HEK293 (cell line): ENCODE results near the gene SPIN2B.

Experiments used
- CTCF ChIA-PET: fragments of 350-600 bp; formaldehyde crosslinking; extraction: SDS; loops from one replicate; lab custom pipeline; 2021; ENCODE audit warnings: antibody characterized with exemption; lab: Yijun Ruan, JAX
- POLR2A ChIA-PET: fragments of 300-600 bp; formaldehyde crosslinking; extraction: SDS; loops from one replicate; lab custom pipeline; 2020; ENCODE audit warnings: antibody characterized with exemption, inconsistent platforms; lab: Yijun Ruan, JAX
- H3K27ac ChIP-seq: fragments of 200-500 bp; sonication (Bioruptor generic); 2 replicates; pipeline ENCODE4 v1.5.1; 2014; ENCODE audit warnings: low read depth, low read length, control low read depth, inconsistent platforms; ENCODE audit errors: extremely low read depth
- H3K36me3 ChIP-seq, 2 experiments: fragments of 200-500 bp in 1 of 2; sonication (Bioruptor generic) in 1 of 2; 1 replicate in 1 of 2; 2 replicates in 1 of 2; pipeline ENCODE4 v1.5.1; 2014 to 2017; ENCODE audit warnings: inconsistent platforms in 2 of 2, low read length in 2 of 2; ENCODE audit not compliant: control insufficient read depth in 2 of 2, insufficient read depth in 1 of 2
- H3K4me1 ChIP-seq: fragments of 200-500 bp; sonication (Bioruptor generic); 2 replicates; pipeline ENCODE4 v1.5.1; 2014; ENCODE audit warnings: mild to moderate bottlenecking, low read length, inconsistent platforms; ENCODE audit not compliant: control insufficient read depth, insufficient read depth
- H3K4me3 ChIP-seq: 2 replicates; pipeline ENCODE4 v1.5.1; 2011; ENCODE audit warnings: low read depth, mild to moderate bottlenecking, control low read depth, low read length, moderate library complexity
- H3K9me3 ChIP-seq: fragments of 200-500 bp; sonication (Bioruptor generic); 2 replicates; pipeline ENCODE4 v1.5.1; 2014; ENCODE audit warnings: low read depth, low read length, inconsistent platforms; ENCODE audit not compliant: control insufficient read depth, insufficient read depth
- KLF9 ChIP-seq: fragments of 450-650 bp; formaldehyde crosslinking; IDR thresholded peaks from 2 replicates; pipeline ENCODE4 v1.5.1; 2016; ENCODE audit warnings: missing biosample characterization, missing genetic modification characterization, low read depth
- PRDM10 ChIP-seq: fragments of 450-650 bp; formaldehyde crosslinking; IDR thresholded peaks from 2 replicates; pipeline ENCODE4 v1.5.1; 2016; ENCODE audit warnings: missing biosample characterization, missing genetic modification characterization
- ZBTB1 ChIP-seq: fragments of 450-650 bp; formaldehyde crosslinking; IDR thresholded peaks from 2 replicates; pipeline ENCODE4 v1.5.1; 2016; ENCODE audit warnings: missing biosample characterization, missing genetic modification characterization
- ZBTB17 ChIP-seq: fragments of 450-650 bp; formaldehyde crosslinking; IDR thresholded peaks from 2 replicates; pipeline ENCODE4 v1.5.1; 2016; ENCODE audit warnings: missing biosample characterization, missing genetic modification characterization
- ZBTB8A ChIP-seq: fragments of 450-650 bp; formaldehyde crosslinking; IDR thresholded peaks from 2 replicates; pipeline ENCODE4 v1.5.1; 2016; ENCODE audit warnings: missing biosample characterization, missing genetic modification characterization
- ZFP69B ChIP-seq: fragments of 450-650 bp; formaldehyde crosslinking; IDR thresholded peaks from 2 replicates; pipeline ENCODE4 v1.5.1; 2016; ENCODE audit warnings: missing biosample characterization, missing genetic modification characterization
- ZIC2 ChIP-seq: fragments of 450-650 bp; formaldehyde crosslinking; IDR thresholded peaks from 2 replicates; pipeline ENCODE4 v1.5.1; 2016; ENCODE audit warnings: missing biosample characterization, missing genetic modification characterization
- ZNF10 ChIP-seq: fragments of 450-650 bp; formaldehyde crosslinking; IDR thresholded peaks from 2 replicates; pipeline ENCODE4 v1.5.1; 2017; ENCODE audit warnings: missing biosample characterization, missing genetic modification characterization
- ZNF121 ChIP-seq: fragments of 450-650 bp; formaldehyde crosslinking; IDR thresholded peaks from 2 replicates; pipeline ENCODE4 v1.5.1; 2016; ENCODE audit warnings: missing biosample characterization, missing genetic modification characterization
- ZNF133 ChIP-seq: fragments of 450-650 bp; formaldehyde crosslinking; IDR thresholded peaks from 2 replicates; pipeline ENCODE4 v1.5.1; 2016; ENCODE audit warnings: missing biosample characterization, missing genetic modification characterization
- ZNF266 ChIP-seq: fragments of 450-650 bp; formaldehyde crosslinking; IDR thresholded peaks from 2 replicates; pipeline ENCODE4 v1.5.1; 2016; ENCODE audit warnings: missing biosample characterization, missing genetic modification characterization, low read depth
- ZNF362 ChIP-seq: fragments of 450-650 bp; formaldehyde crosslinking; IDR thresholded peaks from 2 replicates; pipeline ENCODE4 v1.5.1; 2016; ENCODE audit warnings: missing biosample characterization, missing genetic modification characterization
- ZNF366 ChIP-seq: fragments of 450-650 bp; formaldehyde crosslinking; conservative IDR thresholded peaks from 2 replicates; pipeline ENCODE4 v1.5.1; 2016; ENCODE audit warnings: missing biosample characterization, missing genetic modification characterization
- ZNF426 ChIP-seq: fragments of 450-650 bp; formaldehyde crosslinking; IDR thresholded peaks from 2 replicates; pipeline ENCODE4 v1.5.1; 2017; ENCODE audit warnings: missing biosample characterization, missing genetic modification characterization, mild to moderate bottlenecking, inconsistent platforms, moderate library complexity
- ZNF654 ChIP-seq: fragments of 450-650 bp; formaldehyde crosslinking; IDR thresholded peaks from 2 replicates; pipeline ENCODE4 v1.5.1; 2016; ENCODE audit warnings: low read depth, missing biosample characterization, missing genetic modification characterization
- ZNF658 ChIP-seq: fragments of 450-650 bp; formaldehyde crosslinking; IDR thresholded peaks from 2 replicates; pipeline ENCODE4; 2016; ENCODE audit warnings: missing biosample characterization, missing genetic modification characterization
- ZNF768 ChIP-seq: fragments of 450-650 bp; formaldehyde crosslinking; IDR thresholded peaks from 2 replicates; pipeline ENCODE4 v1.5.1; 2018; ENCODE audit warnings: missing biosample characterization, mild to moderate bottlenecking, missing genetic modification characterization
- ZNF792 ChIP-seq: fragments of 450-650 bp; formaldehyde crosslinking; IDR thresholded peaks from 2 replicates; pipeline ENCODE4 v1.5.1; 2016; ENCODE audit warnings: missing biosample characterization, missing genetic modification characterization
- ZNF837 ChIP-seq: fragments of 450-650 bp; formaldehyde crosslinking; IDR thresholded peaks from 2 replicates; pipeline ENCODE4 v1.5.1; 2016; ENCODE audit warnings: missing biosample characterization, missing genetic modification characterization
- ZSCAN16 ChIP-seq: fragments of 450-650 bp; formaldehyde crosslinking; IDR thresholded peaks from 2 replicates; pipeline ENCODE4 v1.5.1; 2016; ENCODE audit warnings: missing biosample characterization, missing genetic modification characterization
- ZSCAN4 ChIP-seq: fragments of 450-650 bp; formaldehyde crosslinking; IDR thresholded peaks from 2 replicates; pipeline ENCODE4 v1.5.1; 2017; ENCODE audit warnings: missing biosample characterization, missing genetic modification characterization
- TF ChIP-seq, protein P1 (sequence below): fragments of 450-650 bp; formaldehyde crosslinking; IDR thresholded peaks from 2 replicates; pipeline ENCODE4 v1.5.1; 2016; ENCODE audit warnings: missing biosample characterization, missing genetic modification characterization
- TF ChIP-seq, protein P2 (sequence below): fragments of 450-650 bp; formaldehyde crosslinking; IDR thresholded peaks from 2 replicates; pipeline ENCODE4 v1.5.1; 2016; ENCODE audit warnings: missing biosample characterization, missing genetic modification characterization

The SPIN2B gene

DNA sequence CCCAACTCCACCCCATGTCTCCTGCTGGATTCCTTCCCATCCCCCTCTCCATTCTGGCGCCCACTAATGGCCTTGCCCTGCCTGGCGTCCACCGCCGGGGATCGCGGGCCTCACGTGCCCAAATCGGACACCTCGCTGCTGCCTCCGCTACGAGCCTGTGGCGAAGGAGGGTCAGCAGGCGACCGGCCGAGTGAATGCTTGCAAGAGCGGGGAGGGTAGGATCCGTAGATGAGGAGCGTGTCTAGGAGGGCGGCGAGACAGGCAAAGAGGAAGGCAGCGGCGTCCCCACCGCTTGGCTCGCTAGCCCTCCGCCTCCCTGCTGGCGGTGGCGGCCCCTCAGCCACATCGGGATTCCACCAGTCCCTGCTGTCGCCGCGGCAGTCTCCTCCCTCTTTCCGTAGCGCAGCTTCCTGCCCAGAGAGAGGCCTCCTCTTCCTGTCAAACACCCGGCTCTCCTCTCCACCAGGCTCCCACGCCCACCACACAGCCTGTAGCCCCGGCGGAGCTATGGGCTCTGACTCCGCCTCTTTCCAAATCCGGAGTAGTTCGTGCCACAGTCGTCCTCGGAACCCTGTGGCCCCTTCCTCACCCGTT lies at the start of gene SPIN2B (continued):
- TF ChIP-seq, protein P1, sequence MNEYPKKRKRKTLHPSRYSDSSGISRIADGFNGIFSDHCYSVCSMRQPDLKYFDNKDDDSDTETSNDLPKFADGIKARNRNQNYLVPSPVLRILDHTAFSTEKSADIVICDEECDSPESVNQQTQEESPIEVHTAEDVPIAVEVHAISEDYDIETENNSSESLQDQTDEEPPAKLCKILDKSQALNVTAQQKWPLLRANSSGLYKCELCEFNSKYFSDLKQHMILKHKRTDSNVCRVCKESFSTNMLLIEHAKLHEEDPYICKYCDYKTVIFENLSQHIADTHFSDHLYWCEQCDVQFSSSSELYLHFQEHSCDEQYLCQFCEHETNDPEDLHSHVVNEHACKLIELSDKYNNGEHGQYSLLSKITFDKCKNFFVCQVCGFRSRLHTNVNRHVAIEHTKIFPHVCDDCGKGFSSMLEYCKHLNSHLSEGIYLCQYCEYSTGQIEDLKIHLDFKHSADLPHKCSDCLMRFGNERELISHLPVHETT (tag by site-specific recombination), result no peak
- TF ChIP-seq KLF9 (tag by site-specific recombination) (peak; percentile 47; the same call in 1 of the 2 replicates), ZBTB8A (tag by site-specific recombination) (peak; percentile 96), ZNF366 (tag by site-specific recombination) (peak; percentile 78; the same call in 1 of the 2 replicates), ZIC2 (tag by site-specific recombination) (0 out of 2 replicates have a peak, but pooled peaks have one; percentile 11)

- TF ChIP-seq ZNF654 (tag by site-specific recombination), result peak; percentile 57
- TF ChIP-seq ZSCAN4 (tag by site-specific recombination), result no peak
- no peak for TF ChIP-seq ZNF426 (tag by site-specific recombination)
- TF ChIP-seq, protein P2, sequence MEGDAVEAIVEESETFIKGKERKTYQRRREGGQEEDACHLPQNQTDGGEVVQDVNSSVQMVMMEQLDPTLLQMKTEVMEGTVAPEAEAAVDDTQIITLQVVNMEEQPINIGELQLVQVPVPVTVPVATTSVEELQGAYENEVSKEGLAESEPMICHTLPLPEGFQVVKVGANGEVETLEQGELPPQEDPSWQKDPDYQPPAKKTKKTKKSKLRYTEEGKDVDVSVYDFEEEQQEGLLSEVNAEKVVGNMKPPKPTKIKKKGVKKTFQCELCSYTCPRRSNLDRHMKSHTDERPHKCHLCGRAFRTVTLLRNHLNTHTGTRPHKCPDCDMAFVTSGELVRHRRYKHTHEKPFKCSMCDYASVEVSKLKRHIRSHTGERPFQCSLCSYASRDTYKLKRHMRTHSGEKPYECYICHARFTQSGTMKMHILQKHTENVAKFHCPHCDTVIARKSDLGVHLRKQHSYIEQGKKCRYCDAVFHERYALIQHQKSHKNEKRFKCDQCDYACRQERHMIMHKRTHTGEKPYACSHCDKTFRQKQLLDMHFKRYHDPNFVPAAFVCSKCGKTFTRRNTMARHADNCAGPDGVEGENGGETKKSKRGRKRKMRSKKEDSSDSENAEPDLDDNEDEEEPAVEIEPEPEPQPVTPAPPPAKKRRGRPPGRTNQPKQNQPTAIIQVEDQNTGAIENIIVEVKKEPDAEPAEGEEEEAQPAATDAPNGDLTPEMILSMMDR (tag by site-specific recombination), result 0 out of 2 replicates have a peak, but pooled peaks have one; percentile 13
- Histone ChIP-seq H3K9me3 (no peaks in the 10 kb centered on the region; the same call in 1 of the 2 replicates), H3K27ac (no peak overlapping the region), H3K4me1 (no peaks in the 10 kb centered on the region), H3K36me3 (no peaks in the 10 kb centered on the region), H3K4me3 (no peak overlapping the region)
- POLR2A ChIA-PET, result no interaction called here
- CTCF ChIA-PET, result interaction anchor here (0.6 to 1.1 kb wide), 8 partner anchors 10 to 788 kb away, joined by 3 to 4 read pairs (median 4); no protein-coding TSS in a partner anchor
Measured at GRCh38 chrX:57156397-57157049, 35.2 kb upstream of the SPIN2B start.

GRCh38 chrX:57155171-57155570 lies 33.8 kb upstream of the SPIN2B start:
- Histone ChIP-seq H3K4me3 (no peak overlapping the region), H3K27ac (no peak overlapping the region), H3K9me3 (no peaks in the 10 kb centered on the region; the same call in 1 of the 2 replicates), H3K36me3 (no peaks in the 10 kb centered on the region), H3K4me1 (no peaks in the 10 kb centered on the region)
- ChIA-PET POLR2A (no interaction called here), CTCF (interaction anchor here (0.7 to 1.2 kb wide), 2 partner anchors 42 to 299 kb away, joined by 3 read pairs; no protein-coding TSS in a partner anchor)
- TF ChIP-seq ZNF362 (tag by site-specific recombination) (no peak), ZFP69B (tag by site-specific recombination) (no peak), ZSCAN16 (no peak), ZNF366 (tag by site-specific recombination) (no peak), ZIC2 (tag by site-specific recombination) (no peak), ZNF10 (tag by site-specific recombination) (no peak), ZNF792 (tag by site-specific recombination) (no peak), ZNF121 (tag by site-specific recombination) (no peak), ZNF133 (no peak), PRDM10 (tag by site-specific recombination) (no peak), ZBTB17 (tag by site-specific recombination) (no peak), ZBTB1 (tag by site-specific recombination) (no peak), ZNF266 (tag by site-specific recombination) (no peak), ZNF837 (tag by site-specific recombination) (no peak), ZNF658 (no peak), ZNF768 (tag by site-specific recombination) (no peak)
